Neural cell (in vitro differentiated cells): Measurements from ENCODE around the gene RAD9A. TPM values are rescaled to one million over a fixed set of nuclear protein-coding genes. Genes with fewer than 3 reads are reported as not detected.

Source experiments
- H2AFZ ChIP-seq: fragments of 200-600, 300-800 bp; sonication (generic), shearing (Covaris generic); 2 replicates; pipeline ENCODE4 v1.6.0; 2014; ENCODE audit warnings: low read depth, mild to moderate bottlenecking, antibody characterized with exemption, low read length, moderate library complexity
- H3F3A ChIP-seq: fragments of 200-600 bp; shearing (Covaris generic); 2 replicates; pipeline ENCODE4 v1.6.1; 2016; ENCODE audit warnings: mild to moderate bottlenecking, moderate library complexity, mixed read lengths, antibody characterized with exemption, low read length; ENCODE audit not compliant: insufficient read depth, poor library complexity, severe bottlenecking
- H3K27ac ChIP-seq: fragments of 200-600, 300-800 bp; sonication (generic), shearing (Covaris generic); 2 replicates; pipeline ENCODE4 v1.5.1; 2014; ENCODE audit warnings: mild to moderate bottlenecking, low read length, moderate library complexity
- H3K27me3 ChIP-seq: fragments of 300-800, 200-600 bp; sonication (generic), shearing (Covaris generic); 2 replicates; pipeline ENCODE4 v1.6.0; 2014; ENCODE audit warnings: mild to moderate bottlenecking, low read depth, low read length, moderate library complexity; ENCODE audit not compliant: insufficient read depth
- H3K36me3 ChIP-seq: fragments of 300-800, 200-600 bp; sonication (generic), shearing (Covaris generic); 2 replicates; pipeline ENCODE4 v1.5.1; 2014; ENCODE audit warnings: mild to moderate bottlenecking, antibody characterized with exemption, low read length, moderate library complexity; ENCODE audit not compliant: insufficient read depth
- H3K4me2 ChIP-seq: fragments of 300-800, 200-600 bp; sonication (generic), shearing (Covaris generic); 2 replicates; pipeline ENCODE4 v1.6.0; 2014; ENCODE audit warnings: mild to moderate bottlenecking, low read length
- H3K4me3 ChIP-seq: fragments of 300-800, 200-600 bp; sonication (generic), shearing (Covaris generic); 2 replicates; pipeline ENCODE4 v1.5.1; 2014; ENCODE audit warnings: mild to moderate bottlenecking, low read length, moderate library complexity
- H3K79me2 ChIP-seq: fragments of 200-600 bp; shearing (Covaris generic); replicated peaks from 2 replicates; pipeline ENCODE4 v1.6.0; 2014; ENCODE audit warnings: mild to moderate bottlenecking, low read length, moderate library complexity; ENCODE audit not compliant: insufficient read depth
- H3K9ac ChIP-seq: fragments of 300-800, 200-600 bp; sonication (generic), shearing (Covaris generic); 2 replicates; pipeline ENCODE4 v1.6.1; 2016; ENCODE audit warnings: mild to moderate bottlenecking, low read length, mixed read lengths
- H3K9me2 ChIP-seq: fragments of 200-600 bp; shearing (Covaris generic); 2 replicates; pipeline ENCODE4 v1.6.1; 2016; ENCODE audit warnings: mild to moderate bottlenecking, low read length, mixed read lengths; ENCODE audit not compliant: insufficient read depth
- H3K9me3 ChIP-seq: fragments of 200-600, 300-800 bp; sonication (generic), shearing (Covaris generic); 2 replicates; pipeline ENCODE4 v1.6.1; 2016; ENCODE audit warnings: mild to moderate bottlenecking, mixed run types, low read length, moderate library complexity, mixed read lengths
- H4K20me1 ChIP-seq: fragments of 200-600 bp; shearing (Covaris generic); 2 replicates; pipeline ENCODE4 v1.6.1; 2016; ENCODE audit warnings: mild to moderate bottlenecking, mixed run types; ENCODE audit not compliant: insufficient read depth
- EP300 ChIP-seq: fragments of 450-650 bp; conservative IDR thresholded peaks from 2 replicates; pipeline ENCODE4 v1.6.1; 2014; ENCODE audit warnings: antibody characterized with exemption, mild to moderate bottlenecking, moderate library complexity; ENCODE audit not compliant: poor library complexity, severe bottlenecking
- EZH2 ChIP-seq: fragments of 200-600, 300-800 bp; shearing (Covaris generic), sonication (generic); IDR thresholded peaks from 2 replicates; pipeline ENCODE4 v1.6.1; 2014; ENCODE audit warnings: antibody characterized with exemption, low read length, borderline replicate concordance, mild to moderate bottlenecking; ENCODE audit not compliant: insufficient read depth, poor library complexity, severe bottlenecking
- MXI1 ChIP-seq: fragments of 450-650 bp; conservative IDR thresholded peaks from 2 replicates; pipeline ENCODE4 v1.6.1; 2014; ENCODE audit warnings: antibody characterized with exemption, mild to moderate bottlenecking; ENCODE audit not compliant: poor library complexity, severe bottlenecking
- POLR2AphosphoS5 ChIP-seq: IDR thresholded peaks from 2 replicates; pipeline ENCODE4 v1.6.1; 2012
- RAD21 ChIP-seq: fragments of 450-650 bp; conservative IDR thresholded peaks from 2 replicates; pipeline ENCODE4 v1.6.1; 2014; ENCODE audit warnings: antibody characterized with exemption, mild to moderate bottlenecking, moderate library complexity
- SMC3 ChIP-seq: fragments of 450-650 bp; conservative IDR thresholded peaks from 2 replicates; pipeline ENCODE4 v1.6.1; 2014; ENCODE audit warnings: antibody characterized with exemption, mild to moderate bottlenecking, moderate library complexity; ENCODE audit not compliant: poor library complexity
- TAF1 ChIP-seq: IDR thresholded peaks from 2 replicates; pipeline ENCODE4 v1.6.1; 2012; ENCODE audit warnings: low read depth
- polyA plus RNA-seq: library from polyadenylated mRNA; depleted of rRNA; stranded (reverse); fragments of >200 nt; gene quantifications from 2 replicates; pipeline ENCODE4 v1.2.3, GENCODE V29; 2014
- TF ChIP-seq, protein P1 (sequence below): fragments of 450-650 bp; IDR thresholded peaks from 2 replicates; pipeline ENCODE4 v1.5.1; 2014; ENCODE audit warnings: antibody characterized with exemption, mild to moderate bottlenecking, moderate library complexity; ENCODE audit not compliant: poor library complexity, severe bottlenecking
- TF ChIP-seq, protein P2 (sequence below): IDR thresholded peaks from 2 replicates; pipeline ENCODE4 v1.6.1; 2012; ENCODE audit warnings: borderline replicate concordance

The RAD9A gene
- polyA plus RNA-seq, 1 donor from 2014 or later, result 59.6 TPM

DNA sequence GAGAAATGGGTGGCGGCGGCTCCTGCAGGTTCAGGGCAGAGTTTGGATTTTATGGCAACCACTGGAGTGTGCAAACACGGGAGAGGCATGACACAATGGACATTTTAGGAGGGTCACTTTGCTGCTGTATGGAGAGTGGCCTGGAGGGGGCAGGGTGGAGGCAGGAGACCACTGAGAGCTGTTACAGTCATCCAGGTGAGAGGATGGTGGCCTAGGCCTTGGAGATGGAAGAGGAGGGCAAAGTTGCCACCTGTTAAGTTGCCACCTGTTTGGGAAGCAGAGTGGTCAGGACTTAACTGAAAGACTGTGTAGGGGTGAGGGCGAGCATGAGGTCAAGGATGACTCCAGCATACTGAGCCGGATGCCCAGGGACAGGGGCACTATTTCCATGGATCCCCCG lies 2.3 kb upstream of the RAD9A start:
- Histone ChIP-seq H3F3A (no peaks in the 10 kb centered on the region), H3K36me3 (no peaks in the 10 kb centered on the region), H3K9me3 (no peaks in the 10 kb centered on the region), H3K4me3 (no peak overlapping the region), H3K27ac (no peak overlapping the region), H4K20me1 (no peaks in the 10 kb centered on the region), H3K9ac (no peak overlapping the region), H3K9me2 (no peaks in the 10 kb centered on the region), H3K4me2 (no peak overlapping the region), H3K79me2 (no peaks in the 10 kb centered on the region), H2AFZ (no peak overlapping the region), H3K27me3 (no peaks in the 10 kb centered on the region)
- TF ChIP-seq, protein P1, sequence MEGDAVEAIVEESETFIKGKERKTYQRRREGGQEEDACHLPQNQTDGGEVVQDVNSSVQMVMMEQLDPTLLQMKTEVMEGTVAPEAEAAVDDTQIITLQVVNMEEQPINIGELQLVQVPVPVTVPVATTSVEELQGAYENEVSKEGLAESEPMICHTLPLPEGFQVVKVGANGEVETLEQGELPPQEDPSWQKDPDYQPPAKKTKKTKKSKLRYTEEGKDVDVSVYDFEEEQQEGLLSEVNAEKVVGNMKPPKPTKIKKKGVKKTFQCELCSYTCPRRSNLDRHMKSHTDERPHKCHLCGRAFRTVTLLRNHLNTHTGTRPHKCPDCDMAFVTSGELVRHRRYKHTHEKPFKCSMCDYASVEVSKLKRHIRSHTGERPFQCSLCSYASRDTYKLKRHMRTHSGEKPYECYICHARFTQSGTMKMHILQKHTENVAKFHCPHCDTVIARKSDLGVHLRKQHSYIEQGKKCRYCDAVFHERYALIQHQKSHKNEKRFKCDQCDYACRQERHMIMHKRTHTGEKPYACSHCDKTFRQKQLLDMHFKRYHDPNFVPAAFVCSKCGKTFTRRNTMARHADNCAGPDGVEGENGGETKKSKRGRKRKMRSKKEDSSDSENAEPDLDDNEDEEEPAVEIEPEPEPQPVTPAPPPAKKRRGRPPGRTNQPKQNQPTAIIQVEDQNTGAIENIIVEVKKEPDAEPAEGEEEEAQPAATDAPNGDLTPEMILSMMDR, result peak; percentile 55
- TF ChIP-seq SMC3 (peak; percentile 37), EZH2 (no peak)

DNA sequence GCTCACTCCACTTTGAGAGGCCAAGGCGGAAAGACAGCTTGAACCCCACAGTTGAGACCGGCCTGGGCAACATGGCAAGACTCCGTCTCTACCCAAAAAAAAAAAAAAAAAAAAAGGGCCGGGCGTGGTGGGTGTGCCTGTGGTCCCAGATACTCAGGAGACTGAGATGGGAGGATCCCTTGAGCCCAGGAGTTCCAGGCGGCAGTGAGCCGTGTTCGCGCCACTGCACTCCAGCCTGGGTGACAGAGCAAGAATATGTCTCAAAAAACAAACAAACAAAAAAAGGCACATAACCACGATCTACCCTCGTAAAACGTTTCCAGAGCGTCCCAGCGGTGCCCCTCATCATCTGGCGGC lies 861 bp upstream of the RAD9A start:
- H3K4me2 ChIP-seq, result peak overlapping the region; percentile 34
- no peaks in the 10 kb centered on the region for H3K9me2 ChIP-seq
- no peak overlapping the region for H2AFZ ChIP-seq
- H4K20me1 ChIP-seq, result no peaks in the 10 kb centered on the region
- H3K4me3 ChIP-seq, result peak overlapping the region; percentile 88
- no peaks in the 10 kb centered on the region for H3K36me3 ChIP-seq
- H3K9ac ChIP-seq, result peak overlapping the region; percentile 73
- no peaks in the 10 kb centered on the region for H3K27me3 ChIP-seq
- peak overlapping the region; percentile 48 for H3K27ac ChIP-seq
- no peaks in the 10 kb centered on the region for H3F3A ChIP-seq
- no peaks in the 10 kb centered on the region for H3K9me3 ChIP-seq
- no peaks in the 10 kb centered on the region for H3K79me2 ChIP-seq
- TF ChIP-seq SMC3, result no peak
- TF ChIP-seq, protein P1, result no peak
- no peak for TF ChIP-seq POLR2AphosphoS5
- TF ChIP-seq, protein P2, sequence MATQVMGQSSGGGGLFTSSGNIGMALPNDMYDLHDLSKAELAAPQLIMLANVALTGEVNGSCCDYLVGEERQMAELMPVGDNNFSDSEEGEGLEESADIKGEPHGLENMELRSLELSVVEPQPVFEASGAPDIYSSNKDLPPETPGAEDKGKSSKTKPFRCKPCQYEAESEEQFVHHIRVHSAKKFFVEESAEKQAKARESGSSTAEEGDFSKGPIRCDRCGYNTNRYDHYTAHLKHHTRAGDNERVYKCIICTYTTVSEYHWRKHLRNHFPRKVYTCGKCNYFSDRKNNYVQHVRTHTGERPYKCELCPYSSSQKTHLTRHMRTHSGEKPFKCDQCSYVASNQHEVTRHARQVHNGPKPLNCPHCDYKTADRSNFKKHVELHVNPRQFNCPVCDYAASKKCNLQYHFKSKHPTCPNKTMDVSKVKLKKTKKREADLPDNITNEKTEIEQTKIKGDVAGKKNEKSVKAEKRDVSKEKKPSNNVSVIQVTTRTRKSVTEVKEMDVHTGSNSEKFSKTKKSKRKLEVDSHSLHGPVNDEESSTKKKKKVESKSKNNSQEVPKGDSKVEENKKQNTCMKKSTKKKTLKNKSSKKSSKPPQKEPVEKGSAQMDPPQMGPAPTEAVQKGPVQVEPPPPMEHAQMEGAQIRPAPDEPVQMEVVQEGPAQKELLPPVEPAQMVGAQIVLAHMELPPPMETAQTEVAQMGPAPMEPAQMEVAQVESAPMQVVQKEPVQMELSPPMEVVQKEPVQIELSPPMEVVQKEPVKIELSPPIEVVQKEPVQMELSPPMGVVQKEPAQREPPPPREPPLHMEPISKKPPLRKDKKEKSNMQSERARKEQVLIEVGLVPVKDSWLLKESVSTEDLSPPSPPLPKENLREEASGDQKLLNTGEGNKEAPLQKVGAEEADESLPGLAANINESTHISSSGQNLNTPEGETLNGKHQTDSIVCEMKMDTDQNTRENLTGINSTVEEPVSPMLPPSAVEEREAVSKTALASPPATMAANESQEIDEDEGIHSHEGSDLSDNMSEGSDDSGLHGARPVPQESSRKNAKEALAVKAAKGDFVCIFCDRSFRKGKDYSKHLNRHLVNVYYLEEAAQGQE, result no peak
- TF ChIP-seq RAD21, result no peak
- no peak for TF ChIP-seq EZH2
- no peak for TF ChIP-seq EP300
- TF ChIP-seq MXI1, result no peak
- no peak for TF ChIP-seq TAF1
